ENCODE results near the gene EGLN1. TPM values are rescaled to one million over a fixed set of nuclear protein-coding genes. Genes with fewer than 3 reads are reported as not detected.
A peak's percentile ranks its signal among the peaks of the same experiment; 100 is the strongest.

Gene EGLN1
- total RNA-seq, 1 donor from 2014 or later = 75.2 TPM

GRCh38 chr1:231318015-231318355 lies 104.1 kb downstream of the EGLN1 start:
- intact Hi-C loops (cut with DNase I) = no loop called here
- DNase-seq (no peak), ATAC-seq (ENCODE audit: poor library complexity) (no peak)

DNA sequence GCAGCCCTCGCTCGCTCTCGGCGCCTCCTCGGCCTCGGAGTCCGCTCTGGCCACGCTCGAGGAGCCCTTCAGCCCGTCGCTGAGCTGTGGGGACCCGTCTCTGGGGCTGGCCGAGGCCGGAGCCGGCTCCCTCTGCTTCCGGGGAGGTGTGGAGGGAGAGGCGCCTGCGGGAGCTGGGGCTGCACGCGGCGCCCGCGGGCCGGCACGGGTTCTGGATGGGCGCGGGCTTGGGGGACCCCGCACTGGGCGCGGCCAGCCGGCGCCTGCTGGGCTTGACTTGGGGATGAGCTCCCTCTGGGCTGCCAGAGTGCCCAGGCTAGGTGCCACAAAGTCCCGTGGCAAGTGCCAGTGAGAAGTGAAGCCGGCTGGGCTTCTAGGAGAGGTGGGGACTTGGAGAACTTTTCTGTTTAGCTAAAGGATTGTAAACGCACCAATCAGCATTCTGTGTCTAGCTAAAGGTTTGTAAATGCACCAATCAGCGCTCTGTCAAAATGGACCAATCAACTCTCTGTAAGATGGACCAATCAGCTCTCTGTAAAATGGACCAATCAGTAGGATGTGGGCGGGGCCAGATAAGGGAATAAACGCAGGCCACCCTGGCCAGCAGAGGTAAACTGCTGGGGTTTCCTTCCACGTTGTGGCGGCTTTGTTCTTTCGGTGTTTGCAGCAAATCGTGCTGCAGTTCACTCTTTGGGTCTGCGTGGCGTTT lies 104.6 kb downstream of the EGLN1 start:
- no peak for DNase-seq
- no peak for ATAC-seq (ENCODE audit: poor library complexity)
- intact Hi-C loops (cut with DNase I) = no loop called here

- intact Hi-C loops (cut with DNase I) = no loop called here
- DNase-seq (no peak), ATAC-seq (ENCODE audit: poor library complexity) (peak; percentile 27)
Observed at GRCh38 chr1:231315887-231316286, 106.2 kb downstream of the EGLN1 start.

Other genes with a start within 250 kb of the EGLN1 start
- 61.0 TPM for gene GNPAT, start 181.1 kb downstream of the EGLN1 start, total RNA-seq
- gene EXOC8, start 84.4 kb downstream of the EGLN1 start, total RNA-seq = 10.7 TPM
- gene SPRTN, start 84.0 kb downstream of the EGLN1 start, total RNA-seq = 6.9 TPM
- 22.8 TPM for gene TSNAX, start 106.4 kb upstream of the EGLN1 start, total RNA-seq
- 3.0 TPM for gene DISC1, start 204.5 kb upstream of the EGLN1 start, total RNA-seq